Measurements from ENCODE around the gene LEF1.
A peak's percentile ranks its signal among the peaks of the same experiment; 100 is the strongest.
"Not testable (repeated sequence)": the region's sequence is repeated elsewhere in the genome, so short reads cannot be mapped to it uniquely, and the experiment has no call there.

Gene LEF1

GRCh38 chr4:108031427-108032083 lies 137.2 kb downstream of the LEF1 start:
- no peak for DNase-seq (ENCODE audit: low spot score)

GRCh38 chr4:108030332-108030731 lies 138.4 kb downstream of the LEF1 start:
- DNase-seq (ENCODE audit: low spot score) = peak; percentile 35

- no peak for DNase-seq (ENCODE audit: low spot score)
These were observed 139.0 kb downstream of the LEF1 start for GRCh38 chr4:108029731-108030130.

- DNase-seq (ENCODE audit: low spot score) = no peak
These were observed 139.6 kb downstream of the LEF1 start for GRCh38 chr4:108029016-108029720.

- DNase-seq (ENCODE audit: low spot score) = no peak
These were observed 143.9 kb downstream of the LEF1 start for GRCh38 chr4:108024878-108025165.

GRCh38 chr4:108024085-108024877 lies 144.5 kb downstream of the LEF1 start:
- no peak for DNase-seq (ENCODE audit: low spot score)

GRCh38 chr4:108018884-108019187 lies 149.9 kb downstream of the LEF1 start:
- no peak for DNase-seq (ENCODE audit: low spot score)

GRCh38 chr4:108018040-108018883 lies 150.5 kb downstream of the LEF1 start:
- peak; percentile 62 for DNase-seq (ENCODE audit: low spot score)

GRCh38 chr4:108013955-108014354 lies 154.8 kb downstream of the LEF1 start:
- no peak for DNase-seq (ENCODE audit: low spot score)

- DNase-seq (ENCODE audit: low spot score) = no peak
These were observed 155.4 kb downstream of the LEF1 start for GRCh38 chr4:108013327-108013726.

GRCh38 chr4:108012382-108012781 lies 156.3 kb downstream of the LEF1 start:
- not testable (repeated sequence) for DNase-seq (ENCODE audit: low spot score)

GRCh38 chr4:108010167-108010566 lies 158.6 kb downstream of the LEF1 start:
- DNase-seq (ENCODE audit: low spot score) = no peak

- DNase-seq (ENCODE audit: low spot score) = no peak
These were observed 160.0 kb downstream of the LEF1 start for GRCh38 chr4:108008721-108009120.

- DNase-seq (ENCODE audit: low spot score) = no peak
These were observed 160.7 kb downstream of the LEF1 start for GRCh38 chr4:108007984-108008383.

- no peak for DNase-seq (ENCODE audit: low spot score)
These were observed 162.4 kb downstream of the LEF1 start for GRCh38 chr4:108006361-108006760.

GRCh38 chr4:108005807-108006206 lies 162.9 kb downstream of the LEF1 start:
- no peak for DNase-seq (ENCODE audit: low spot score)

GRCh38 chr4:108004646-108005045 lies 164.1 kb downstream of the LEF1 start:
- no peak for DNase-seq (ENCODE audit: low spot score)

GRCh38 chr4:108003982-108004515 lies 164.7 kb downstream of the LEF1 start:
- DNase-seq (ENCODE audit: low spot score) = no peak

GRCh38 chr4:108001540-108002135 lies 167.1 kb downstream of the LEF1 start:
- no peak for DNase-seq (ENCODE audit: low spot score)

GRCh38 chr4:107999932-108000539 lies 168.7 kb downstream of the LEF1 start:
- no peak for DNase-seq (ENCODE audit: low spot score)

GRCh38 chr4:107997794-107998193 lies 170.9 kb downstream of the LEF1 start:
- DNase-seq (ENCODE audit: low spot score) = no peak
